Fibroblast of the aortic adventitia (primary cell): ENCODE measurements around the gene TSC1. TPM values are rescaled to one million over a fixed set of nuclear protein-coding genes. Genes with fewer than 3 reads are reported as not detected.

Experiments
- DNase-seq: peaks from one replicate; pipeline ENCODE4 v3.0.0-alpha.2; 2010; ENCODE audit warnings: low read depth
- H3K4me3 ChIP-seq: 2 replicates; pipeline ENCODE4 v1.5.1; 2011; ENCODE audit warnings: low read depth, mild to moderate bottlenecking, control low read depth, low read length, moderate library complexity
- total RNA-seq: library from RNA; depleted of rRNA; stranded (reverse); fragments of >200 nt; gene quantifications from 2 replicates; pipeline ENCODE4 v1.2.3, GENCODE V29; 2012; ENCODE audit warnings: low replicate concordance
- TF ChIP-seq, protein P1 (sequence below): IDR thresholded peaks from 2 replicates; pipeline ENCODE4 v1.5.1; 2011; ENCODE audit warnings: mild to moderate bottlenecking, low read length, control low read depth, inconsistent platforms; ENCODE audit not compliant: insufficient read depth

TSC1 gene
- total RNA-seq, 1 donor: 70.7 TPM

DNA sequence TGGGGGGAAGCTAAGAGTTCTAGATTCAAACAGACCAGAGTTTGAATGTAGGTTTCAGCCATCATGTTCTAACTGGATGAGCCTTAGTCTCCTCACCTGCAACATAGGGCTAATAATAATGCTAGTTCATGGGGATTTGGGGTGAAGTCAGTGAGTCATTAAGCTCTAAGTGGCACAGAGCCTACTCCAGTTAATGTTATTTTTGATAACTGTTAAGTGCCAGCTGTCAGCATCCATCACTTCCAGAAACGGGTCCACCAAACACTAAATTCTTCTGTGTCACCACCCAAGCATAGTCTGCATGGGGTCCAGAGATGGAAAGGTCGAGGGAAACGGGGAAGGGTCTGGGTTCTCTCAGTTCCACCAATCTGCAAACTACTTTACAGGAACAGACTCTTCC lies 1.8 kb upstream of the TSC1 start:
- H3K4me3 ChIP-seq: no peak overlapping the region
- TF ChIP-seq, protein P1, sequence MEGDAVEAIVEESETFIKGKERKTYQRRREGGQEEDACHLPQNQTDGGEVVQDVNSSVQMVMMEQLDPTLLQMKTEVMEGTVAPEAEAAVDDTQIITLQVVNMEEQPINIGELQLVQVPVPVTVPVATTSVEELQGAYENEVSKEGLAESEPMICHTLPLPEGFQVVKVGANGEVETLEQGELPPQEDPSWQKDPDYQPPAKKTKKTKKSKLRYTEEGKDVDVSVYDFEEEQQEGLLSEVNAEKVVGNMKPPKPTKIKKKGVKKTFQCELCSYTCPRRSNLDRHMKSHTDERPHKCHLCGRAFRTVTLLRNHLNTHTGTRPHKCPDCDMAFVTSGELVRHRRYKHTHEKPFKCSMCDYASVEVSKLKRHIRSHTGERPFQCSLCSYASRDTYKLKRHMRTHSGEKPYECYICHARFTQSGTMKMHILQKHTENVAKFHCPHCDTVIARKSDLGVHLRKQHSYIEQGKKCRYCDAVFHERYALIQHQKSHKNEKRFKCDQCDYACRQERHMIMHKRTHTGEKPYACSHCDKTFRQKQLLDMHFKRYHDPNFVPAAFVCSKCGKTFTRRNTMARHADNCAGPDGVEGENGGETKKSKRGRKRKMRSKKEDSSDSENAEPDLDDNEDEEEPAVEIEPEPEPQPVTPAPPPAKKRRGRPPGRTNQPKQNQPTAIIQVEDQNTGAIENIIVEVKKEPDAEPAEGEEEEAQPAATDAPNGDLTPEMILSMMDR: no peak
- no peak for DNase-seq

- no peak for DNase-seq
- TF ChIP-seq, protein P1: no peak
- H3K4me3 ChIP-seq: peak overlapping the region; percentile 72
These were observed 1.0 kb upstream of the TSC1 start for GRCh38 chr9:132945186-132946130.

- TF ChIP-seq, protein P1: no peak
- peak overlapping the region; percentile 95 for H3K4me3 ChIP-seq
- peak; percentile 5 for DNase-seq
These were observed 644 bp downstream of the TSC1 start for GRCh38 chr9:132943651-132944293.

DNA sequence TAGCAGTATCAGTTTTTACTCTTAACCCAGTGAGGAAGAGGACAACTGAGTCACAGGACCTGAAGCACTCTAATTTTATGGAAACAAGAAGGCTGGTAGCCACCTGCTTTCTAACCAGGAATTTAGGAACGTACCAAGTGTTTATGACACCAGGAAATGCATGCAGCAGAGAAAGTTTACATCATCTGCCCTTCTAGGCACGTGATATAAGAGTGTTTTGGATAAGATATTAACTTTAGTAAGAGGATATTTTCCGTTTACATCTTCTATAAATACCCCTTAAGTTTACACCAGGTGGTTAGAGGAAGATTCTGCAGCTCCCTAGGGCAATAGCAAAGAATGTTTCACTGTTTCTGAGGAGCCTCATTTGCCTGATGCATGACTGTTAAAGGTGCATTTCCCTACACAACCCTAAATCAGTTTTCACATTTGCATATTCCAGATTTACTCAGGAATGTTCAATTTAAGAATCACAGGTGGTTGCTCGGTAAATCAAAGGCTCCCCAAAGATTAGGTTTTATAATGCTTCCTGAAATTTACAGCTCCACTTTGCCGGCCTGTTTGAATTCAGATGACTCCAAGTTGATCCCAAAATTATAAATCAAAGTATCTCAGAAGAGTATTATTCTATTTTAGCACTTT lies 1.8 kb downstream of the TSC1 start:
- peak overlapping the region; percentile 16 for H3K4me3 ChIP-seq
- peak; percentile 12 for DNase-seq
- TF ChIP-seq, protein P1: no peak

DNA sequence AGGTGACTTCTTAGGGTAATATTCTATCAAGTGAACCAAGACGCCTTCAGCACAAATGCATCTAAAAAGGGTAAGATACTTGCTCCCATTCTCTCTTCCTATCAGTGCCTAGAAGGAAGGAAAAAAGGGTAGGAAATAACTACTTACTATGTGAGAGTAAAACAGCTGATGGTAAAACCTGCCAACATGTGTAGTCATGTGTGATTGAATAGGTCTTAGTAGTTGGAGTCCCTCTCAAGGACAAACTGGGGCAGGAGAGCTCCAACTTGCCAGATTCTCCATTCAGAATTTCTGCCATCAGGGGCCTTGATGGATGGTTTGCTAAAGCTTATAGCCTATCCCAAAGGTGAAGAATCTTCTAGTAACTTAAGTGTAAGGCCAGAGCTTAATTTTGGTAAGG lies 5.2 kb downstream of the TSC1 start:
- TF ChIP-seq, protein P1: no peak
- no peak overlapping the region for H3K4me3 ChIP-seq
- DNase-seq: no peak

GRCh38 chr9:132937463-132937901 lies 6.9 kb downstream of the TSC1 start:
- TF ChIP-seq, protein P1: no peak
- no peak overlapping the region for H3K4me3 ChIP-seq
- DNase-seq: peak; percentile 6
